NCI-H82 (cell line): ENCODE results near the gene DEFB123.
"Not testable (repeated sequence)": the region's sequence is repeated elsewhere in the genome, so short reads cannot be mapped to it uniquely, and the experiment has no call there.

Experiments
- DNase-seq: peaks from one replicate; lab custom pipeline; 2025; lab: John Stamatoyannopoulos, UW

DEFB123 gene, protein sequence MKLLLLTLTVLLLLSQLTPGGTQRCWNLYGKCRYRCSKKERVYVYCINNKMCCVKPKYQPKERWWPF

DNA sequence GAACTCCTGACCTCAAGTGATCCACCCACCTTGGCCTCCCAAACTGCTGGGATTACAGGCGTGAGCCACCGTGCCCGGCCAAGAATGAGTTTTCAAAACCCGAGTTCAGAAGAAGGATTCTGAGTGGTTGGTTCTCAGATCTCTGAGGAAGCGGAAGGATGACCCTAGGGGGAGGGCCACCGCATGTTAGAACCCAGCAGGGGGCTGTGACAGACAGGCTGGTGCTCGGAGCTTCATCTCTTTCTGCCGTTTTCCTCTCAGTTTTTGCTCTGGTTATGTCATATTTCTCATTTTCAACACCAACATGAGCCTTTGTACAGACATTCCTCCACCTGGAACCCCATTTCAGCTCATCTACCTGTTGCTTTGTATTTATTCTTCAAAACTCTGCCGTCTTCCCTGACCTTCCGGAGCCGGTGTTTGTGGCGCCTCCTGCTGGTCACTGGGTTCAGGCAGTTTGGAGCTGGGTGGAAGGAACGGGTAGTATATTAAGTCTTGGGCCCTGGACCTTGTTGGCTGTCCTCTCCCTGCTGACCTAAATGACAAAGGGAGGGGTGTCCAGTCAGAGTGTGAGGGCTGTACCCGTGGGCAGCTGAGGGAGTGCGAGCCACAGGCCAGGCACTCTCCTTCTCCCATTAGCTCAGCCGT is at the start of gene DEFB123:
DEFB123 (plus strand) TSS at position 621 of the 648 bp plus-strand sequence. CDS start 67 bp downstream, outside the sequence.
- no peak for DNase-seq

DNA sequence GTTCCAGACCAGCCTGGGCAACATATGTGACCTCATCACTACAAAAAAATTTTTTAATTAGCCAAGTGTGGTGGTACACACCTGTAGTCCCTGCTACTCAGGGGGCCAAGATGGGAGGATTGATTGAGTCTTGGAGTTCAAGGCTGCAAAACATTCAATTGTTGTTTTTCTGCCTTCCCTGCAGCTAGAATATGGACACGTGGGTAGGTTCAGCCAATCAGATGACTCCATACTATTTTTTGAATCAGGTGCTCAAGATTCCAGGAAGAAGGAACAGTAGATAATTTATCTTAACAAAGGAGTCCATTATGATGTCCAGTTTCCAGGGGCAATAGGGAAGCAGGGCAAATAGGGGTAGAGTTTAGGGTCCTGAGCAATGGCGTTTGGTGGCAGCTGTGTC is 47.6 kb upstream of the DEFB123 start:
- DNase-seq = no peak

DNA sequence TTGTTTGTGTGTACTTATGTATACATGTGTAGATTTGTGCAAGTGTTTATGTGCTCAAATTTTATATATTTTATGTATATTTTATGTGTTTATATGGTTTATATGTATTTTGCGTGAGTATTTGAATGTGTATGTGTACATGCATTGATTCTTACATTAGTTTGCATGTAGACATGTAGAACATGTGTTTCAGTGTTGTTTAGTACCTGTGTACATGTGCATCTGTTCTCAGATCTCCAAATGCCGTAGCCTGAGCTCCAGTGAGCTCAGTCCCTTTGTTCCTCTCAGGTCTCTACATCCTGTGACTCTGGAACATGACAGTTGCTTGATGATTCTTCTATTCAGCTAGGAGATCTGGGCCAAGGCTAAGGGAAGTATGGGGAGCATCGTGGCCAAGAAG is 45.5 kb upstream of the DEFB123 start:
- no peak for DNase-seq

DNA sequence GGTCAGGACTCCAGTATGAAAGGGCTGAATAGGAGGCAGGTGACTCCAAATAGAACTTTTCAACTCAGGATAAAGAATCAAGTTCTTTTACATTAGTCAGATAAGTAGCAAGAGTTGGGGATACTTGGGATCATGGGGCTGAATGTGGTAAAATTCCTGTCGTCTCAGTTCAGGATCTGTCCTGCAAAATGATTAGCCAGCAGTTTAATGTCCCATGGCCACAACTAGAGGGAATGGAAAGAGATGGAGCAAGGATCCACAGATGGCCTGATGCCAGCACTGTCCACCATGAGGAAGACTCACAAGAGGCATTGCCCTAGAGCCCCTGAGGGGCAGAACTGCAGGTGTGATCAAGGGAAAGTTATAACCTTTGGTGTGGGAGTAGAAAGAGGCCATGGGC is 36.5 kb upstream of the DEFB123 start:
- no peak for DNase-seq

DNA sequence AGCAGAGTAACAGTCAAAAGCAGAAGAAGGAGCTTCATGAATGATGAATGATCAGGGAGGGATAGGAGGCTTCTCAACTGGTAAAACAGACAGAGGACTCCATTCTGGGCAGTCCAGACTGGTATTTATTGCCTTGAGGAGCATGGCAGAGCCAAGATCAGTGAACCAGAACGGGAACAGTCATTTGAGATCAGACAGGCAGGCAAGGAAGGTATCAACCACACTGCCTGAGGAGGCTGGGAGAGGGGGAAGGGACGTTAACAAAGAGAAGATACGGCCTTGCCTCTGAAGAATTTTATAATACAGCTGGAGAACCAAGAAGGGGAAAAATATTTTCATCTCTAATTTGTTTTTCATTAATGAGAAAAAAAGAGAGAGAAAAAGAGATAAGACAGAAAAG is 34.3 kb upstream of the DEFB123 start, which contains the start of gene DEFB121:
DEFB121 (minus strand) TSS at position 101 of the 400 bp plus-strand sequence; CDS start at position 38, 63 bp downstream.
- DNase-seq = no peak

DNA sequence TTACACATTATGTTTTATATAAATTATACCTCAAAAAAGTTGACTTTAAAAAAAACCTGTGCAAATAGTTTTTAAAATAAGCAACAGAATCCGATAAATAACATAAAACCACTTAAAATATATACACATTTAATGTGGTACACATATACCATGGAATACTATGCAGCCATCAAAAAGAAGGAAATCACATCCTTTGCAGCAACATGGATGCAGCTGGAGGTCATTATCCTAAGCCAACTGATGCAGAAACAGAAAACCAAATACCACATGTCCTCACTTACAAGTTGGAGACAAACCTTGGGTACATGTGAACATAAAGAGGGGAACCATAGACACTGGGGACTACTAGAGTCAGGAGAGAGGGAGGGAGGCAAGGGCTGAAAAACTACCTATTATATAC is 30.4 kb upstream of the DEFB123 start:
- no peak for DNase-seq

DNA sequence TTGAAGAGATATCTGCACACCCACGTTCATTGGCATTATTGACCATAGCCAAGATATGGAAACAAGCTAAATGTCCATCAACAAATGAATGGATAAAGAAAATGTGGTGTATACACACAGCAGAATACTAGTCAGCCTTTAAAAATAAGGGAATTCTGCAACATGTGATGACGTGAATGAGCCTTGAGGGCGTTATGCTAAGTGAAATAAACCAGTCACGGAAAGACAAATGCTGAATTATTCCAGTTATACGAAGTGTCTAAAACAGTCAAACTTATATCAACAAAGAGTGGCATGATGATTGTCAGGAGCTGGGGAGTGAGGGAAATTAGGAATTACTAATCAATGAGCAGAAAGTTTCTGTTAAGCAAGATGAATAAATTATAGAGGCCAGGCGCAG is 26.1 kb upstream of the DEFB123 start:
- DNase-seq = no peak

DNA sequence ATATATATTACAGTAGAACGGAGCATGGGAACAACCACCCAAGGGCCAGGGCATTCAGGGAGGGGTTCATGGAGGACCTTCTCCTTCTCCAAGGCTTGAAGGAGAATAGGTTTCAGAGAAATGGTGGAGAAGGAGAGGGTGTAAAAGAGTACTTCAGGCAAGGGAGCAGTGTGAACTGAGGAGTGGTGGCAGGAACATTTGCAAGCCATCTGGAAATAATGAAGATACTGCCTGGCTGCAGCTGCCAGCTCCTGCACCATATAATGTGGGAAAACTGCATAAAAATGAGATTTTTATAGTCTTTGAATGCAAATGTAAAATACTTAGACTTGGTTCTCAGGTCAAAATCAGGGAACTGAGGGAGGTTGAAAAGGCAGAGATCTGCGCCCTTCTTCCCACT is 24.8 kb upstream of the DEFB123 start:
- DNase-seq = no peak

DNA sequence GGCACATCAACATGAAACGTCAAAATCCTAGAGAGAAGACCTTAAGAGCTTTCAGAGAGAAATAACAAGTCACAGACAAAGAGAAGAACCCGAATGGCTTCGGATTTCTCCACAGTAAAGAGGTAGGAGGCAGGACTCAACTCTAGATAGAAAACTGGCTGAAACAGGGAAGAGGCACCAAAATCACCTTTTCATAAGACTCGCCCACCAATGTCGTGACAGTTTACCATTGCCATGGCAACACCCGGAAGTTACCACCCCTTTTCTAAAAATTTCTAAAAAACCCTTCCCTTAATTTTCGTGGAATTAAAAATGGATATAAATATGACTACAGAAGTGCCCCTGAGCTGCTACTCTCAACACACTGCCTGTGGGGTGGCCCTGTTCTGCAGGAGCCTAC is 22.1 kb upstream of the DEFB123 start:
- no peak for DNase-seq

DNA sequence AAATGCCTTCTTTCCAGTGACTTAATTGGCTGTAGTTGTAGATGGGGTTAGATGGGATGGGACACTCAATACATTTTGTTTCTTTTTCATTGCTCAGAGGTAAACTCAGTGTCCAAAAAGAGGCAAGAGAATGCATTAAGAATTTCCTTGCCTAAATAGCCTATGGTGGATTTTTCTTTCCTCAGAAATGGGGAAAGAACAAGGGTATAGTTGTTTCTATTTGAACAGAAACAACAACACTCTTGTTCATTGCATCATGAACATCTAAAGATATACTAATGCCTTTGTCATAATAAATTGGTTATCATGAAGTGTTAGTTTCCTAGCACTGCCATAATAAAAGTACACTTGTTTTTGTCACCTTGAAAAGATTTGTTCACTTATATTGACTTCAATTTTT is 14.6 kb upstream of the DEFB123 start:
- no peak for DNase-seq

DNA sequence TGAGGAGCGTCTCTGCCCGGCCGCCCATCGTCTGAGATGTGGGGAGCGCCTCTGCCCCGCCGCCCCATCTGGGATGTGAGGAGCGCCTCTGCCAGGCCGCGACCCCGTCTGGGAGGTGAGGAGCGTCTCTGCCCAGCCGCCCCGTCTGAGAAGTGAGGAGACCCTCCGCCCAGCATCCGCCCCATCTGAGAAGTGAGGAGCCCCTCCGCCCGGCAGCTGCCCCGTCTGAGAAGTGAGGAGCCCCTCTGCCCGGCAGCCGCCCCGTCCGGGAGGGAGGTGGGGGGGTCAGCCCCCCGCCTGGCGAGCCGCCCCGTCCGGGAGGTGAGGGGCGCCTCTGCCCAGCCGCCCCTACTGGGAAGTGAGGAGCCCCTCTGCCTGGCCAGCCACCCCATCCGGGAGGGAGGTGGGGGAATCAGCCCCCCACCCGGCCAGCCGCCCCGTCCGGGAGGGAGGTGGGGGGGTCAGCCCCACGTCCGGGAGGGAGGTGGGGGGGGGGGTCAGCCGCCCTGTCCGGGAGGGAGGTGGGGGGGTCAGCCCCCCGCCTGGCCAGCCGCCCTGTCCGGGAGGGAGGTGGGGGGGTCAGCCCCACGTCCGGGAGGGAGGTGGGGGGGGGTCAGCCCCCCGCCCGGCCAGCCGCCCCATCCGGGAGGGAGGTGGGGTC is 13.4 kb upstream of the DEFB123 start:
- not testable (repeated sequence) for DNase-seq

DNA sequence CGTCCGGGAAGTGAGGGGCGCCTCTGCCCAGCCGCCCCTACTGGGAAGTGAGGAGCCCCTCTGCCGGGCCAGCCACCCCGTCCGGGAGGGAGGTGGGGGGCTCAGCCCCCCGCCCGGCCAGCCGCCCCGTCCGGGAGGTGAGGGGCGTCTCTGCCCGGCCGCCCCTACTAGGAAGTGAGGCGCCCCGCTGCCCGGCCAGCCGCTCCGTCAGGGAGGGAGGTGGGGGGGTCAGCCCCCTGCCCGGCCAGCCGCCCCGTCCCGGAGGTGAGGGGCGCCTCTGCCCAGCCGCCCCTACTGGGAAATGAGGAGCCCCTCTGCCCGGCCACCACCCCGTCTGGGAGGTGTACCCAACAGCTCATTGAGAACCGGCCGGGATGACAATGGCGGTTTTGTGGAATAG is 12.9 kb upstream of the DEFB123 start:
- not testable (repeated sequence) for DNase-seq

DNA sequence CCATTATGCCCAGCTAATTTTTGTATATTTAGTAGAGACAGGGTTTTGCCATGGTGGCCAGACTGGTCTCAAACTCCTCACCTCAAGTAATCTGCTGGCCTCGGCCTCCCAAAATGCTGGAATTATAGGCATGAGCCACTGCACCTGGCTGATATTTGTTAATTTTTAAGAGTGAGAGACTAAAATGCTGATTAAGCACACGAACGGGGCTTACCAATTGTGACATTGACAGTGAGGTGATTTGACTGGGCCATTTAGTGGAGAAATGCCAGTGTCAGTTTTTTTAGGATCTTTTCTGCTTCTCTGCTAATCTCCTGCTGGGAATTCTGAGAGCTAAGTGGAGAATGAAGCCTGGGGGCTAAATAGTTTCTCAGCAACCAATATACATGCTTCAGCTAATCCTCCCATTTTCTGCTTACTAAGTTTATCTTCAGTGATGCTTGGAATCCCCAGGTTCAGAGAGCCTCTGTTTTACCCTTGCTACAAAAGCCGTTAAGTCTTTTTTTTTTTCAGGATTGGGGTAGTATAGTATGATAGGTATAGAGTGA is 9.8 kb upstream of the DEFB123 start:
- DNase-seq = peak; percentile 10

DNA sequence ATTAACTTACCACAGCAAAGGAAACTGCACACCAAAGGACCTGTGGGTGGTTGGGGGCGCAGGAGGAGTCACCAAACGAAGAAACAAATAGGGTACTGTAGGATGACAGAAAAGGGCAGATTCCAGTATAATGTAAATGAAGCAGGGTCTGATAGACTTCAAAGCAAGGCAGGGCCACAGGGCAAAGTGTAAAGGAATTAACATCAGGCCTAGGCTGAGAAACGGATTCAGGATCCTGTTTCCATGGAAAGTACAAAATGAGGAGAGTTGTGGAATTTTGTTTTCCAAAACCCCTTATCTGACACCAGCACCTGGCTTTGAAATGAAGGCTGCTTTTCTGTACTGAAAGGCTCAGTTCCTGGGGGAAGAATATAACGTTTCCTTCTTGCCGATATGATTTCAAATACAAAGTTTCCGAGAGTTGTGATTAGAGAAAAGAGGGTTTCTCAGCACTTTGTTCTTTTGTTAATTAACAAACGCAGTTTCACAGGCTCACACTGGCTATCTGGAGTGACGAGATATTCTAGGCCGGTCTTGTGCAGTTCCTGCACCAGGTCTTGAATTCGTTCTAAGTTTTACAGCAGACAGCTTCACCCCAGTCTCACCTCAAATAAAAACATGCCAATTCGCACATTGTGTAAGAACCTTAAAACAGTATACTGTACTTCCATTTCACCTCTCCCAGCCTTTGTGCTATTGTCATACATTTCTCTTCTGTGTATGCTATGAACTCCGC is 5.8 kb downstream of the DEFB123 start:
- DNase-seq = no peak

DNA sequence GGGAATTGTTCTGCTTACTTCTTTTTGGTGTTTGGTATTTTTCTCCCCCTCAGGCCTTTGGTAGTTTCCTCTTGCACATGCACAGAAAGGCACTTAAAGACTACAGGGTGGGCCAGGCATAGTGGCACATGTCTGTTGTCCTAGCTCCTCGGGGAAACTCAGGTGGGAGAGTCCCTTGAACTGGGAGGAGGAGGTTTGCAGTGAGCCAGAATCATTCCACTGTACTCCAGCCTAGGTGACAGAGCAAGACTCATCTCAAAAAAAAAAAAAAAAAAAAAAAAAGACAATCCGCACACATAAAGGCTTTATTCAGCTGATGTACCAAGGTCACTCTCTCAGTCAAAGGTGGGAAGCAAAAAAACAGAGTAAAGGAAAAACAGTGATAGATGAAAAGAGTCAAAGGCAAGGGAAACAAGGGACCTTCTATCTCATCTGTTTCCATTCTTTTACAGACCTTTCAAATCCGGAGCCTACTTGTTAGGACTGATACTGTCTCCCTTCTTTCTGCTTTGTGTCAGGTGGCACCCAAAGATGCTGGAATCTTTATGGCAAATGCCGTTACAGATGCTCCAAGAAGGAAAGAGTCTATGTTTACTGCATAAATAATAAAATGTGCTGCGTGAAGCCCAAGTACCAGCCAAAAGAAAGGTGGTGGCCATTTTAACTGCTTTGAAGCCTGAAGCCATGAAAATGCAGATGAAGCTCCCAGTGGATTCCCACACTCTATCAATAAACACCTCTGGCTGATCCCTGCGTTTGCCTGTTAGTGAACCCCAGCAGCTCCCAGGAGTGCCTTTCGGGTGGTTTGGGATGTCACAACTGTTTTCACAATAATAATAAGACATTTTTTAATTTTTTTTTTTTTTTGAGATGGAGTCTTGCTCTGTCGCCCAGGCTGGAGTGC is 9.3 kb downstream of the DEFB123 start:
- no peak for DNase-seq

DNA sequence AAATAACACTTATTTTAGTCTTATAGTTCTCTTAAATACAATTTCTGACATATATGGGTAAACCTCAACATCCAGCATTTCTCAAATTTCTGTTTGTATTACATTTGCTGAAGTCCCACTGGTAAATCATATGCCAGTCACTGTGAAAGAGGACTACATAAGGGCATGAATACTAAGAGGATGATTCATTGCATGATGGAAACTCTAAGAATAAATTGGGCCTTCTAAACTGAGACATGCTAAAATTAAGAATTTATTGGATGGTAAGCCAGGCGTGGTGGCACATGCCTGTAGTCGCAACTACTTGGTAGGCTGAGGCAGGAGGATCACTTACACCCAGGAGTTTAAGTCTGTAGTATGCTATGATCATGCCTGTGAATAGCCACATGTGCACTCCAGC is 12.1 kb downstream of the DEFB123 start:
- no peak for DNase-seq

DNA sequence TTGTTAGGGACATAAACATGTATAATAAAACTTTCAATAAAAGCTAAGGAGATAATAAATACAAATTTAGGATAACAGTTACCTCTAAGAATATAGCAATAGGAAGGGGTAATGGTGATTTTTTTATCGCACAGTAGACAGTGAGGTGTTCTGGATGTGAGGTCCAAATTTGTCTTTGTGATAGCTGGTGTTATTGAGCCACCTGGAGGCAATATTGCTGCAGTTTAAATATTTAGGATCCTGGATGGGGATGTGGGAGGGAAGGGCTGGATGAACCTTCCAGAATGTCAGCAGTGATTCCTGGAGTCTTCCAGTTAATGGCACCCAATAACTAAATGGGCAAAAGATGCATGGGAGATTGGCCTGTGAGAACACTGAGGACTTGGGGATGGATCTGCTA is 13.9 kb downstream of the DEFB123 start:
- no peak for DNase-seq

DNA sequence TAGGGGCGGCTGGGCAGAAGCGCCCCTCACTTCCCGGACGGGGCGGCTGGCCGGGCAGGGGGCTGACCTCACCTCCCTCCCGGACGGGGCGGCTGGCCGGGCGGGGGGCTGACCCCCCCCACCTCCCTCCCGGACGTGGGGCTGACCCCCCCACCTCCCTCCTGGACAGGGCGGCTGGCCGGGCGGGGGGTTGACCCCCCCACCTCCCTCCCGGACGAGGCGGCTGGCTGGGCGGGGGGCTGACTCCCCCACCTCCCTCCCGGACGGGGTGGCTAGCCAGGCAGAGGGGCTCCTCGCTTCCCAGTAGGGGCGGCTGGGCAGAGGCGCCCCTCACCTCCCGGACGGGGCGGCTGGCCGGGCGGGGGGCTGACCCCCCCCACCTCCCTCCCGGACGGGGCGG is 30.5 kb downstream of the DEFB123 start:
- not testable (repeated sequence) for DNase-seq

DNA sequence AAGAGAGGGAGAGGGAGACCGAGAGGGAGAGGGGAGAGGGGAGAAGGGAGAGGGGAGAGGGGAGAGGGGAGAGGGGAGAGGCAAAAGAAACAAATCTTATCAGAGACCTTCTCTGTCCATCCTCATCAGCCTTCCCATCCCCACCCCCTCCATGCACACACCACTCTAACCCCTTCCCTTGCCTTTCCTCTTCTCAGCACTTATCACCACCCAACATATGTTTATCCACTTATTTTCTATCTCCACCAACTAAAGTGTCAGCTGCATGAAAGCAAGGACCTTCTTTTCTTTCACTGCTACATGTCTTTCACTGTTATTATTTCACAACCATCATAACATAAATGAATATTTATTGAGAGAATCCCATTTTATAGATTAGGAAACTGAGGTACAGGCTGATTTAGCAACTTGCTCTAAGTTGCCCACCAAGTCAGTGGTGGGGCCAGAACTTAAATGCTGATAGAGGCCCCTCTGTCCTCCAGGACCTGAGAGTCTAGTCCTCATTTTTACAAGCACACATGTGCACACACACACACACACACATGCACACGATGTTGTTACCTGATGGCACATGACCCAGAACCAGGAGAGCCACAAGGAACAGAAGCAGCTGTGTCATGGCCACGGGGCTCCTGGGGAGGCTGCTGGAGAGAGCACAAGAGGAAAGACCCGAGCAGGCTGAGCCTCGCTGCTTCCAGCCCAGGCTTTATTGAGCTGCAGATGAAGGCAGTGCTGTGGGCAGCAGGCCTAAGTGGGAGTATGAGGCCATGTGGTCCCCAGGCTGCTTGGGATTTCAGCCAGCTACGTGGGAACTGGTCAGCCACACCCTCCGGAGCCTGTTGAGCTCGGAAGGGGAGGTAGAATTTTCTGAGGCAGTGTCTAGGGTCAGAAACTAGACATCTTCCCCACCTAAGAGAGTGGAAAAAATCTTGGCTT is 32.2 kb downstream of the DEFB123 start:
- DNase-seq = no peak

DNA sequence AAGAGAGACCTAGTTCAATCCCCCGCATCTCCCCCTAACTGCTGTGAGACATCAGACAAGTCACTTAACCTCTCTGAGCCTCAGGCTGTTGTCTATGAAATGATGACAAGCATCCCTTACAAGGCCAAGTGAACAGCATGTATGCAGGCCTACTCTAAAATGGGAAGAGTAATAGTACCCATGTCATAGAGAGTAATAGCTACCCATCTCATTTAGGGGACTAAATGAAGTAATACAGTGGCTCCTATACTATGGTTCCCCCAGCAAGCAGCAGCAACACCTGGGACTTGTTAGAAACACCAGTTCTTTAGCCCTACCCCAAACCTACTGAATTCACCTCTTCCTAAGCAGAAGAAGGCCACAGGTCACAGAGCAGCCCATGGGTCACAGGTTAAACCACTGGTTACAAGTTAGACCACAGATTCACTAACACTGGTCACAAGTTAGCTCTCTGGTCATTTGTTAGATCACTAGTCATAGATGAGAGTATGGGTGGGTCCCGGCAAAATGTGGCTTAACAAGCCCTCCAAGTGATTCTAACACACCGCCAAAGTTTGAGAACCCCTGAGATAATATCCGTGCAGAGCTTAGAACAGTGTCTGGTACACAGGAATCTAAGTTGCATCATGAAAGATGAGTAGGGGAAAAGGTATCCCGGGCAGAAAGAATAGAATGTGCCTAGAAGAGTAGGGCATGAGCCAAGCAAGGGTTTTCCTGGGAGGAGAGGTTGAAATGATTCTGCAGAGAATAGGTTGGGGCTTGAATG is 33.1 kb downstream of the DEFB123 start:
- DNase-seq = no peak
